HepG2 (cell line): Measurements from ENCODE around the gene C10orf143. TPM values are rescaled to one million over a fixed set of nuclear protein-coding genes. Genes with fewer than 3 reads are reported as not detected.

Experiments used
- ATF3 ChIP-seq: sonication (generic); formaldehyde crosslinking; IDR thresholded peaks from 2 replicates; pipeline ENCODE4 v1.4.0; 2020; ENCODE audit warnings: missing genetic modification reagents
- BRF2 ChIP-seq: sonication (generic); formaldehyde crosslinking; IDR thresholded peaks from 2 replicates; pipeline ENCODE4 v1.8.1; 2022; ENCODE audit warnings: mild to moderate bottlenecking, missing genetic modification reagents
- KAT7 ChIP-seq: IDR thresholded peaks from 2 replicates; pipeline ENCODE4 v1.6.1; 2018; ENCODE audit warnings: borderline replicate concordance, missing compliant biosample characterization
- KLF15 ChIP-seq: sonication (generic); formaldehyde crosslinking; IDR thresholded peaks from 2 replicates; pipeline ENCODE4 v1.8.1; 2023; ENCODE audit warnings: borderline replicate concordance, mild to moderate bottlenecking, inconsistent platforms, missing genetic modification reagents, mixed read lengths
- KLF6 ChIP-seq: IDR thresholded peaks from 2 replicates; pipeline ENCODE4 v1.8.0; 2016; ENCODE audit warnings: missing biosample characterization, missing genetic modification reagents
- NFATC3 ChIP-seq: sonication (generic); formaldehyde crosslinking; IDR thresholded peaks from 2 replicates; pipeline ENCODE4 v1.5.1; 2020; ENCODE audit warnings: mild to moderate bottlenecking, missing genetic modification reagents
- RBM39 ChIP-seq: fragments of 200-400 bp; formaldehyde crosslinking; IDR thresholded peaks from one replicate; pipeline ENCODE4 v1.6.1; 2018; ENCODE audit warnings: antibody characterized with exemption, mild to moderate bottlenecking, low read depth, low read length; ENCODE audit not compliant: poor library complexity, severe bottlenecking
- SNAI1 ChIP-seq: sonication (generic); formaldehyde crosslinking; IDR thresholded peaks from 2 replicates; pipeline ENCODE4 v1.5.0; 2020; ENCODE audit warnings: mild to moderate bottlenecking, missing genetic modification reagents, borderline replicate concordance
- ZBTB21 ChIP-seq: sonication (generic); formaldehyde crosslinking; IDR thresholded peaks from 2 replicates; pipeline ENCODE4 v1.4.0; 2020; ENCODE audit warnings: missing genetic modification reagents
- ZBTB3 ChIP-seq: sonication (generic); formaldehyde crosslinking; IDR thresholded peaks from 2 replicates; pipeline ENCODE4 v1.4.0; 2020; ENCODE audit warnings: low read depth, mild to moderate bottlenecking, moderate library complexity, missing genetic modification reagents, borderline replicate concordance
- ZKSCAN1 ChIP-seq: fragments of 150-350 bp; IDR thresholded peaks from 2 replicates; pipeline ENCODE4 v1.6.1; 2014; ENCODE audit warnings: low read length
- ZNF230 ChIP-seq: sonication (generic); formaldehyde crosslinking; IDR thresholded peaks from 2 replicates; pipeline ENCODE4 v1.4.0; 2020; ENCODE audit warnings: mild to moderate bottlenecking, missing genetic modification reagents
- ZNF343 ChIP-seq: sonication (generic); formaldehyde crosslinking; IDR thresholded peaks from 2 replicates; pipeline ENCODE4 v1.4.0; 2020; ENCODE audit warnings: mild to moderate bottlenecking, missing genetic modification reagents
- ZNF451 ChIP-seq: sonication (generic); formaldehyde crosslinking; IDR thresholded peaks from 2 replicates; pipeline ENCODE4 v1.5.0; 2020; ENCODE audit warnings: mild to moderate bottlenecking, missing genetic modification reagents
- polyA plus RNA-seq, 8 experiments: library from polyadenylated mRNA; depleted of rRNA in 3 of 8; stranded (reverse) in 7 of 8; unstranded in 1 of 8; fragments of >200 nt; fragmentation: Illumina TruSeq in 4 of 8; extraction: Trizol in 4 of 8; gene quantifications; 2 replicates each; pipeline versions ENCODE4 v1.2.1 to v1.2.3, GENCODE V29; 2011 to 2016; ENCODE audit warnings: low read depth in 4 of 8, missing spikeins in 1 of 8, mixed read lengths in 1 of 8; ENCODE audit not compliant: insufficient read depth in 1 of 8
- total RNA-seq, 5 experiments: library from RNA; depleted of rRNA; stranded (reverse); fragments of >200 nt; fragmentation: Illumina TruSeq; extraction: Trizol; gene quantifications; 2 replicates each; pipeline ENCODE4 v1.2.3, GENCODE V29; 2016; ENCODE audit warnings: low read depth in 1 of 5
- TF ChIP-seq, protein P1 (sequence below): sonication (generic); formaldehyde crosslinking; IDR thresholded peaks from 2 replicates; pipeline ENCODE4 v1.4.0; 2020; ENCODE audit warnings: missing genetic modification reagents
- TF ChIP-seq, protein P2 (sequence below): IDR thresholded peaks from 2 replicates; pipeline ENCODE4 v1.6.1; 2016; ENCODE audit warnings: low read depth, control low read depth
- TF ChIP-seq, protein P3 (sequence below): IDR thresholded peaks from 2 replicates; pipeline ENCODE4 v1.4.0; 2020; ENCODE audit warnings: mild to moderate bottlenecking, missing genetic modification reagents
- TF ChIP-seq, protein P4 (sequence below): sonication (generic); formaldehyde crosslinking; IDR thresholded peaks from 2 replicates; pipeline ENCODE4 v1.4.0; 2020; ENCODE audit warnings: mild to moderate bottlenecking, missing genetic modification reagents

Gene C10orf143
- total and polyA plus RNA-seq, 2 of the 13 experiments (the other 11 are each of a cell fraction or from before 2014, with no cell fraction given), result 0.21 to 0.91 TPM

- no peak for TF ChIP-seq RBM39
- peak; percentile 60; the same call in 1 of the 2 replicates for TF ChIP-seq ATF3 (CRISPR knock-in tag)
- no peak for TF ChIP-seq BRF2 (CRISPR knock-in tag)
- TF ChIP-seq, protein P1, sequence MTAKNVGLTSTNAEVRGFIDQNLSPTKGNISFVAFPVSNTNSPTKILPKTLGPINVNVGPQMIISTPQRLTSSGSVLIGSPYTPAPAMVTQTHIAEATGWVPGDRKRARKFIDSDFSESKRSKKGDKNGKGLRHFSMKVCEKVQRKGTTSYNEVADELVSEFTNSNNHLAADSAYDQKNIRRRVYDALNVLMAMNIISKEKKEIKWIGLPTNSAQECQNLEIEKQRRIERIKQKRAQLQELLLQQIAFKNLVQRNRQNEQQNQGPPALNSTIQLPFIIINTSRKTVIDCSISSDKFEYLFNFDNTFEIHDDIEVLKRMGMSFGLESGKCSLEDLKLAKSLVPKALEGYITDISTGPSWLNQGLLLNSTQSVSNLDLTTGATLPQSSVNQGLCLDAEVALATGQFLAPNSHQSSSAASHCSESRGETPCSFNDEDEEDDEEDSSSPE (CRISPR knock-in tag), result no peak
- TF ChIP-seq ZNF343 (CRISPR knock-in tag), result no peak
- no peak for TF ChIP-seq ZNF451 (CRISPR knock-in tag)
- TF ChIP-seq, protein P2, sequence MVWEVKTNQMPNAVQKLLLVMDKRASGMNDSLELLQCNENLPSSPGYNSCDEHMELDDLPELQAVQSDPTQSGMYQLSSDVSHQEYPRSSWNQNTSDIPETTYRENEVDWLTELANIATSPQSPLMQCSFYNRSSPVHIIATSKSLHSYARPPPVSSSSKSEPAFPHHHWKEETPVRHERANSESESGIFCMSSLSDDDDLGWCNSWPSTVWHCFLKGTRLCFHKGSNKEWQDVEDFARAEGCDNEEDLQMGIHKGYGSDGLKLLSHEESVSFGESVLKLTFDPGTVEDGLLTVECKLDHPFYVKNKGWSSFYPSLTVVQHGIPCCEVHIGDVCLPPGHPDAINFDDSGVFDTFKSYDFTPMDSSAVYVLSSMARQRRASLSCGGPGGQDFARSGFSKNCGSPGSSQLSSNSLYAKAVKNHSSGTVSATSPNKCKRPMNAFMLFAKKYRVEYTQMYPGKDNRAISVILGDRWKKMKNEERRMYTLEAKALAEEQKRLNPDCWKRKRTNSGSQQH (CRISPR knock-in tag), result no peak
- TF ChIP-seq ZBTB21, result no peak
- TF ChIP-seq ZKSCAN1, result no peak
- no peak for TF ChIP-seq ZBTB3 (CRISPR knock-in tag)
- TF ChIP-seq KLF15, result no peak
- no peak for TF ChIP-seq KLF6
- no peak for TF ChIP-seq ZNF230 (CRISPR knock-in tag)
- TF ChIP-seq, protein P3, sequence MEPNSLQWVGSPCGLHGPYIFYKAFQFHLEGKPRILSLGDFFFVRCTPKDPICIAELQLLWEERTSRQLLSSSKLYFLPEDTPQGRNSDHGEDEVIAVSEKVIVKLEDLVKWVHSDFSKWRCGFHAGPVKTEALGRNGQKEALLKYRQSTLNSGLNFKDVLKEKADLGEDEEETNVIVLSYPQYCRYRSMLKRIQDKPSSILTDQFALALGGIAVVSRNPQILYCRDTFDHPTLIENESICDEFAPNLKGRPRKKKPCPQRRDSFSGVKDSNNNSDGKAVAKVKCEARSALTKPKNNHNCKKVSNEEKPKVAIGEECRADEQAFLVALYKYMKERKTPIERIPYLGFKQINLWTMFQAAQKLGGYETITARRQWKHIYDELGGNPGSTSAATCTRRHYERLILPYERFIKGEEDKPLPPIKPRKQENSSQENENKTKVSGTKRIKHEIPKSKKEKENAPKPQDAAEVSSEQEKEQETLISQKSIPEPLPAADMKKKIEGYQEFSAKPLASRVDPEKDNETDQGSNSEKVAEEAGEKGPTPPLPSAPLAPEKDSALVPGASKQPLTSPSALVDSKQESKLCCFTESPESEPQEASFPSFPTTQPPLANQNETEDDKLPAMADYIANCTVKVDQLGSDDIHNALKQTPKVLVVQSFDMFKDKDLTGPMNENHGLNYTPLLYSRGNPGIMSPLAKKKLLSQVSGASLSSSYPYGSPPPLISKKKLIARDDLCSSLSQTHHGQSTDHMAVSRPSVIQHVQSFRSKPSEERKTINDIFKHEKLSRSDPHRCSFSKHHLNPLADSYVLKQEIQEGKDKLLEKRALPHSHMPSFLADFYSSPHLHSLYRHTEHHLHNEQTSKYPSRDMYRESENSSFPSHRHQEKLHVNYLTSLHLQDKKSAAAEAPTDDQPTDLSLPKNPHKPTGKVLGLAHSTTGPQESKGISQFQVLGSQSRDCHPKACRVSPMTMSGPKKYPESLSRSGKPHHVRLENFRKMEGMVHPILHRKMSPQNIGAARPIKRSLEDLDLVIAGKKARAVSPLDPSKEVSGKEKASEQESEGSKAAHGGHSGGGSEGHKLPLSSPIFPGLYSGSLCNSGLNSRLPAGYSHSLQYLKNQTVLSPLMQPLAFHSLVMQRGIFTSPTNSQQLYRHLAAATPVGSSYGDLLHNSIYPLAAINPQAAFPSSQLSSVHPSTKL (CRISPR knock-in tag), result peak; percentile 65; the same call in 1 of the 2 replicates
- TF ChIP-seq KAT7 (CRISPR knock-in tag), result no peak
- TF ChIP-seq SNAI1, result no peak
- TF ChIP-seq NFATC3 (CRISPR knock-in tag), result no peak
- TF ChIP-seq, protein P4, sequence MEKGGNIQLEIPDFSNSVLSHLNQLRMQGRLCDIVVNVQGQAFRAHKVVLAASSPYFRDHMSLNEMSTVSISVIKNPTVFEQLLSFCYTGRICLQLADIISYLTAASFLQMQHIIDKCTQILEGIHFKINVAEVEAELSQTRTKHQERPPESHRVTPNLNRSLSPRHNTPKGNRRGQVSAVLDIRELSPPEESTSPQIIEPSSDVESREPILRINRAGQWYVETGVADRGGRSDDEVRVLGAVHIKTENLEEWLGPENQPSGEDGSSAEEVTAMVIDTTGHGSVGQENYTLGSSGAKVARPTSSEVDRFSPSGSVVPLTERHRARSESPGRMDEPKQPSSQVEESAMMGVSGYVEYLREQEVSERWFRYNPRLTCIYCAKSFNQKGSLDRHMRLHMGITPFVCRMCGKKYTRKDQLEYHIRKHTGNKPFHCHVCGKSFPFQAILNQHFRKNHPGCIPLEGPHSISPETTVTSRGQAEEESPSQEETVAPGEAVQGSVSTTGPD (CRISPR knock-in tag), result no peak
Observed at GRCh38 chr10:130138479-130138866, 27.8 kb upstream of the C10orf143 start (continued).
